Esophagus squamous epithelium (tissue), 4 donors: ENCODE data around the gene LMTK2.

Source experiments
- POLR2A ChIP-seq, 4 donors: fragments of 450-650 bp; IDR thresholded peaks; one replicate each; pipeline ENCODE4 v1.6.1; 2017; ENCODE audit warnings: antibody characterized with exemption in 4 of 4, mild to moderate bottlenecking in 4 of 4, moderate library complexity in 3 of 4
- TF ChIP-seq, protein P1 (sequence below), 6 experiments: fragments of 450-650 bp in 4 of 6; fragments of 200-600 bp in 2 of 6; sonication (generic) in 2 of 6; IDR thresholded peaks; one replicate each; pipeline ENCODE4 v1.5.1; 2016 to 2019; ENCODE audit warnings: antibody characterized with exemption in 6 of 6, mild to moderate bottlenecking in 4 of 6, moderate library complexity in 4 of 6

DNA sequence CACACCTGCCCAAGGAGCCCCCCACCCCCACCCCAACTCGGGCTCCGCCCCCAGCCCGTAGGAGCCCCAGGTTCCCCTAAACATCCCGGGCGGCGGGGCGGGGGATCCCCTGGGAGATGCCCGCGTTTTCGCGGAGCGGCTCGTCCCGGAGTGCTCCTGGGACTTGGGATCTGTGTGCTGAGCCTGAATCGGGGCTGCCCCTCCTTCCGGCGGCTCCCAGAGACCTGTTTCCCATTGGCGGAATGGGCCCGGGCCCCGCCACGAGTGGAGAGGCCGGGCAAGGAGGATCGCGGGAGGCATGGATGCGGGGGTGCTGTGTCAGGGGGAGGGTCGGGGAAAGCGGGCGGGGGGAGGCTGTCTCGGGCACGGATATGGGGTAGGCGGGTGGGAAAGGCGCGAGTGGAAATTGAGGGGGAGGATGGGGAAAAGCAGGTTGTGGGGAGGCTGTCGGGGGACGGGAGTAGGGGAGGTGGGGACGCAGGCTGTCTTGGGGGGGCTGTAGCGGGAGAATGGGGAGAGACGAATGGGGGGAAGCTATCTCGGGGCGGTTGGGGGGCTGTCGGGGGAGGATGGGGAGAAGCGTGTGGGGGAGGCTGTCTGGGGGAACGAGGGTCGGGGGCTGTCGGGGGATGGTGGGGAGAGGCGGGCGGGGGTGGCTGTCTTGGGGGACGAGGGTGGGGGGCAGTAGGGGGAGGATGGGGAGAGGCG, 104.0 kb downstream of the LMTK2 start:
- TF ChIP-seq, protein P1, sequence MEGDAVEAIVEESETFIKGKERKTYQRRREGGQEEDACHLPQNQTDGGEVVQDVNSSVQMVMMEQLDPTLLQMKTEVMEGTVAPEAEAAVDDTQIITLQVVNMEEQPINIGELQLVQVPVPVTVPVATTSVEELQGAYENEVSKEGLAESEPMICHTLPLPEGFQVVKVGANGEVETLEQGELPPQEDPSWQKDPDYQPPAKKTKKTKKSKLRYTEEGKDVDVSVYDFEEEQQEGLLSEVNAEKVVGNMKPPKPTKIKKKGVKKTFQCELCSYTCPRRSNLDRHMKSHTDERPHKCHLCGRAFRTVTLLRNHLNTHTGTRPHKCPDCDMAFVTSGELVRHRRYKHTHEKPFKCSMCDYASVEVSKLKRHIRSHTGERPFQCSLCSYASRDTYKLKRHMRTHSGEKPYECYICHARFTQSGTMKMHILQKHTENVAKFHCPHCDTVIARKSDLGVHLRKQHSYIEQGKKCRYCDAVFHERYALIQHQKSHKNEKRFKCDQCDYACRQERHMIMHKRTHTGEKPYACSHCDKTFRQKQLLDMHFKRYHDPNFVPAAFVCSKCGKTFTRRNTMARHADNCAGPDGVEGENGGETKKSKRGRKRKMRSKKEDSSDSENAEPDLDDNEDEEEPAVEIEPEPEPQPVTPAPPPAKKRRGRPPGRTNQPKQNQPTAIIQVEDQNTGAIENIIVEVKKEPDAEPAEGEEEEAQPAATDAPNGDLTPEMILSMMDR (IDR thresholded peaks at IDR 0.05): no peak
- no peak for TF ChIP-seq POLR2A (IDR thresholded peaks at IDR 0.05)
